ENCODE data around the gene PITPNB.

The PITPNB gene

DNA sequence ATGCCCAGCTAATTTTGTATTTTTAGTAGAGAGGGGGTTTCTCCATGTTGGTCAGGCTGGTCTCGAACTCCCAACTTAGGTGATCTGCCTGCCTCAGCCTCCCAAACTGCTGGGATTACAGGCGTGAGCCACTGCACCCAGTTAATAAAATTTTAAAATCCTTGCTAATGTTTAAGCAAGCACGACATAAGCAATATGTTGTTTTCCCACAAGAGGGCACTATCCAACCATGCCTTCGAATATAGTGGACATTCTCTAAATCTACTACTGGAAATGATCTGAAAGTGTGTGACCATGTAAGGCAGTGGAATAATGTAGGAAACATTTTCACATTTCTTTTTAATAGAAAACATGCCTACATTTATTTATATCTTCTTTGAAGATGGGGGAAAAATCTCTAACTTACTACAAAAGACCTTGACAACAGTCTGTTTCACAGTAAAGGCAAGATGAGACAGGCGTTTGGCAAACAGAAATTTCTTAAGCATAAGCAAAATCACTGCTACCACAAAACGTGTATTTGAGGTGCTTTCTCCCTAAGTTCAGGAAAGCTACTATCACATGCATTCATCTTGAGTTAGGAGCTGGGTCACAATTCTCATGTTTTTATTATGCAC, 38.2 kb downstream of the PITPNB start:
- no peak for DNase-seq (ENCODE audit: low read depth in 2 of 2)

DNA sequence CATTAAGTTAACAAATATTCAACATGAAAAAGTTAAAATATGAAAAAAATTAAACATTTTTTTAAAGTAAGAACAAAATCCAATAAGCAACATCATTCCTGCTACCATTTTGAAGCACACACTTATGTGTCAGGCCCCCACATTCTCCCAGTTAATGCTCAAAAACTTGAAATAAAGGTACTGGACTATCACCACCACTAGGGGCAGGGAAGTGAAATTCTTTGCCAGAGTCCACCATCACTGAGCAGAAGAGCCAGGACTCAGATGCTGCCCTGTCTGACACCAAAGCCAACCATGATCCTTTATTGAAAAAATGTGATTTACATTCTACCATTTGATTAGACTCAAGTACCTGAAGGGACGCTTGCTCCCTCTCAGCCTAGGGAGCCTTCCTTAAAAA, 39.1 kb downstream of the PITPNB start:
- no peak for DNase-seq (ENCODE audit: low read depth in 2 of 2)

- DNase-seq (ENCODE audit: low read depth in 2 of 2), result no peak
Observed at GRCh38 chr22:27878541-27878940, 40.5 kb downstream of the PITPNB start.

DNA sequence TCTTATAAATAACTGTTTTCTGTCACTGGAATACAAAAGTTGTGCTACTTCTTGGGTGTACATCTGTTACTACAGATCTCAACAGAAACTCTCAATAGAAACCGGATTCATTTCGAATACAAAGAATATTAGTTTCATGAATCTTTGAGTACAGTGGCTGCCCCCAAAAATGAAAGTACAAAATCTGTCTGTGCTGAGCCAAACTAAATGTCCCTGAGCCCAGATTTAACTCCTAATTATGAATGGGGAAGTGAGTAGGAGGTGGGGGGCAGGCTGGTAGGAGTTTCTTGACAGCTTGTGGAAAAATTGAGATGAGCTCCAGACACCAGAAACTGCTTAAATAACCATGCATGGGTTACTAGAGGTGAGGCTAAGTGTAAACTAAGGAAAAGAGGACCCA, 41.6 kb downstream of the PITPNB start:
- no peak for DNase-seq (ENCODE audit: low read depth in 2 of 2)

DNA sequence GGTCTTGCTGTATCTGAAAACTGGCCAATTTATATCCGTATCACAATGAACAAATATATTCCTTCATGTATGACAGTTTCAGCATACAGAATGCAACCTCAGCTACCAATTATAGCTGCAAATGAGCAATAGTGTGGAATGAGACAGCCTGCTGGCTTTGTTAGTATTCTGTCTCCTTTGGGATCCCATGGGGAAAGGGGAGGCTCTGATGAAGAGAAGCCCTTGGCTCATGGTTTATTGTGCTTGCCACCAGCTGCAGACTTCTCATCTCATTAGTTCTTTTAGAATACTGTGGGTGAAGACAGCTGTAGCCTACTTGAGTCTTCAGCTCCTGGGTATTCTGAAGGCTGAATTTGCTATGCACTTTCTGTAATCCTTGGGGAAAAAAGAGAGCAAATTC, 42.4 kb downstream of the PITPNB start:
- no peak for DNase-seq (ENCODE audit: low read depth in 2 of 2)

- no peak for DNase-seq (ENCODE audit: low read depth in 2 of 2)
Observed at GRCh38 chr22:27875951-27876350, 43.1 kb downstream of the PITPNB start.

GRCh38 chr22:27874764-27875163, 44.3 kb downstream of the PITPNB start:
- DNase-seq (ENCODE audit: low read depth in 2 of 2), result no peak

GRCh38 chr22:27874185-27874584, 44.9 kb downstream of the PITPNB start:
- no peak for DNase-seq (ENCODE audit: low read depth in 2 of 2)

- no peak for DNase-seq (ENCODE audit: low read depth in 2 of 2)
Observed at GRCh38 chr22:27873472-27873871, 45.6 kb downstream of the PITPNB start.

DNA sequence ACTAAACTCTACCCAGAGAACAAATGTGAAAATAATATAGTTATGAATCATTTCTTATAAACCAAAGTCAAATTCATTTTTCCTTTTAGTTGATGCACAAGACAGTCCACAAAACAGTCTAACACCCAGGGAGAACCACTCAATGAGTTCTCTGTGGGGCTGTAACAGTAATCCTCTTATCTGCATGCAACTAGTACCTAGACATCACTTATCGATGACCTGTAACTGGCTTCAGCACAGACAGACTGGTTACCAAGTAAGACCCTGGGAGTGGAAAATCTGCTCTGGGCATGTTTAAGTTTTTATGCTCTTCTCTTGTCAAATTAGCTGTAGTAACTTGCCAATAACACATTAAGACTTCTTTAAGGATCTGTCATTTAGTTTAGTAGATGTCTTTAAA, 46.6 kb downstream of the PITPNB start:
- DNase-seq (ENCODE audit: low read depth in 2 of 2), result no peak

- DNase-seq (ENCODE audit: low read depth in 2 of 2), result no peak
Observed at GRCh38 chr22:27871306-27872014, 47.6 kb downstream of the PITPNB start.

DNA sequence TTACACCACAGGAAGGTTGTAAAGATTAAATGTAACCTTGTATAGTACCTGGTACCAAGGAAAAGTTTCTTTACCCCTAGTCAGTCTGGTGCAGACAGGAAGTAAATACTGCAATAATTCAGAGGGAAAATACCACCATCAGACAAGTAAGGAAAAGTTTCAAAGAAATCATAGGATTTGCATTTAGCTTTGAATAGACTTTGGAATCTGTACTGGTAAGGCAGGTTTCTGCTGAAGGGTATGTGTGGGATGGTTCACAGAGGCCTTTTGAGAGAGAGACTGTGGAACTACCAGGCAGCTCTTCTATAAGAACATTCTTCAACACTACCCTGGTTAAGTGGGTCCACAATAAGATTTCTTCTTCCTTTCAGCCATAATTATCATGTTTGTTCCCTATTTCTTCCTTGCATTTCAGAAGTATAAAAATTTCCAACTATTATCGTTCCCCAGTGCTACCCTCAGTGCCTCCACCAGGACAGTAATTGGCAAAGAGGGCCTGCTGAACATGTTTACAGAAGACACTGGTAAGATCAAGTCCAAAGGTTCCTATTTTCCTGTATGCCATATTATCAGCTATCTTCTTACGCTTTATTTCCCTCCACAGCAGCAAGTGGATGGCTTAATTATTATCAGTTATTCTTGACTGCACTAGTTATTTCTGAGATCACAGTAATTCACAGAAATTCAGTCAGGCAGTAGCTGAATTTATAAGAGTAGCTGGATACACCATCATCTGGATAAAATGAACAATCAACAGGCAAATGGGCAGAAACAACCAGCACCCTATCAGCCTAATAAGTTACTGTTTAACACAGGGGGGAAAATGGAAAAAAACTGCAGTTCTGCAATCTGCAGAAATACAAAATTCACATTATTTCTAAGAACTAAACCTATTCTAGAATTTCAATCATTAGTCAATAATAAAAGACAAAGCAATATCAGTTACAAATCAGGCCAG, 48.5 kb downstream of the PITPNB start:
- DNase-seq (ENCODE audit: low read depth in 2 of 2), result no peak

DNA sequence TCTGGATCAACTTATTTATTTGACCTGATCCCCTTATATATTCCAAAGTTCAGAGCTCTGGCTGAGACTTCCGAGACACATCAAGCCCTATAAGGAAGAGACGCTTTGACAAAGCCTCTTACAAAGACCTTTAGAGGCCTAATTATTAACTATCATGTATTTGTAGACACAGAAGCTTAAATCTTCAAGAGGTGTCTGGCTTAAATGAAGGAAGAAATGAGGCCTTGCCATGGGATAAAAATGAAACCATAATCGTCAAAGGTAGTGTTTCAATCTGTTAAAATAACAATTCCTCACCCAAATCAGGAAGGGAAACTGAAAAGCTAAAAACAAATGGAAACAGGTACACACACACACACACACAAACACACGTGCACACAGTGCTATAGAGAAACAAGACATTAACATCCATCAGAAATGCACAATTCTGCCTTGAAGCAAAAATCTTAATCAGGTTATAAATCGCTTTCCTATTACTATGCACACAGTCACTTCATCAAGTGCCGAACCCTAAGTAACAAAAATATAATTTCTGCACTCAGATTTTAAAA, 50.2 kb downstream of the PITPNB start:
- no peak for DNase-seq (ENCODE audit: low read depth in 2 of 2)

DNA sequence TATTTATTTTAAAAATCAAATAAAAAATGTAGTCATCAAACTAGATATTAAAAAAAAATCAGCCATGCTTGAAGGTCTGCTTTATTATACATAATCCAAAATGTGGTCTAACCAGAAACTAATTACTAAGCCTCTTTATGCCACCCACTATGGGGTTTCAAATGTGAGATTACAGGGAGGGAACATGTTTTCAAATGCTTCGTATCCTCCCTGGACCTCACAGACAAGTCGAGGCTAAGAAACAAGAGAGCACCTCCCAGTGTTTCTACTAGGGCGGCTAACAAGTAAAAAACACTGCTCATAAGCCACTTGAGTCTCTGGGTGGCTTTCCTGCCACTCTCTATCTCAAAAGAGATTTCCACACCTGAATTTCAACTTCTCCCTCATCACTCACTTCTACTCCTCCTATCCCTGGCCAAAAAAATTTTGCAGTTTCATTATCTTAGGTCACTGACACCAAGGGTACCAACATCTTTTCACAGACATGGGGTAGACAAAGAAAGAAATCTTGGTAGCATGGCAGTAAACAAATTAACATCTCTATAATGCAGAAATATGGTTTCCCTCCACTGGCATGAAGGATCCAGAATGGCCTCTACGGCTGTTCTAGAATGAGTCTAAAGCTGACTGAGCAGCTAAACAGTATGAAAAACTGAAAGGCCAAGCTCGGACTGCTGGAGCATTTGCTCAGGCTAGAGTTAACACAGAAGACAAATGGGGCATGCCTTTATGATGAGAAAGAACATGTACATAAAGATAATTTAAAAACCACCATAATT, 50.9 kb downstream of the PITPNB start:
- DNase-seq (ENCODE audit: low read depth in 2 of 2), result no peak

GRCh38 chr22:27867085-27867952, 51.7 kb downstream of the PITPNB start:
- no peak for DNase-seq (ENCODE audit: low read depth in 2 of 2)

DNA sequence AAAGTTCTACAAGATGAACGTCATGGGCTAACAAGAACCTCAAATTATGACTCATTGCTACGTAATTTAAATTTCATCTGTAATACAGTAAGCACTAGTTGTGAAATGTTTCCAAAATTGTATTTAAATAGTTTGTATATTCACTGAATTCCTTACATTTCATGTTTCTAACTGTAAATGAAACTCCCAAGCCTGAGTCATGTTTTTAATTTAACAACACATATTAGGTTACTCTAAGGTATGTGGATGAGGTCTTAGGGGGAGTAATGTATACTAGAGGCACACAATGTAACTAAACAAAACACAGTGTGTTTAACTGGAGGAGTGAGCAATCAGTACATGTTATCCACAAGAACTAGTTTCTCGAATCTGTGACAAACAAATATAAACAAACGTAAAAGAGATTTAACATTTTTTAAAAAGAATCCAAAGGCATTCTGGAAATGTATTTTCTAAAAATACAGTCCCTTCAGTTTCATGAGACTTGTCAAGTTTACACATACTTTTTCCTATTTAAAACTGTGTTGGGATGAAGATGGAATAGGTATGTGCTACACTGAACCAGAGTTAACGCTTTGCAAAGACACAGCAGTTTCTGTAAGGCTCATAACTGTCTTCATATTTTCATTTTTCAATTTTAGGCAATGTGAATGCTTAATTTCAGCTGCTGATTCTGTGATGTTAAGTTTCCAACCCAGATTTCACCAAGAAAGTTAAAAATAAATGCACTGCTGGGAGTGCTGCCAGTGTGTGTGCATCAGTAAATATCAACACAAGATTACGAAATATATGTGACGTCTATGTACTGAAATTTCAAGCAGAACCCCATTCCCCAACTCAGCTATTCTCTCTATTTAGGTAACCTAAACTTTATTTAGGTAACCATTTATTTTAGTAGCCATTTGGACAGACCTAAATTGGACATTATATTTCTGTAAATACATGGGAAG, 52.6 kb downstream of the PITPNB start:
- DNase-seq (ENCODE audit: low read depth in 2 of 2), result no peak

- DNase-seq (ENCODE audit: low read depth in 2 of 2), result no peak
Observed at GRCh38 chr22:27865496-27865895, 53.6 kb downstream of the PITPNB start.

- DNase-seq (ENCODE audit: low read depth in 2 of 2), result no peak
Observed at GRCh38 chr22:27863556-27863955, 55.5 kb downstream of the PITPNB start.

- DNase-seq (ENCODE audit: low read depth in 2 of 2), result no peak
Observed at GRCh38 chr22:27863001-27863400, 56.1 kb downstream of the PITPNB start.
